ACC112 (cell line): ENCODE data around the gene VWC2L.

ENCODE experiments used
- H2AFZ ChIP-seq: fragments of 200-600 bp; sonication (generic); one replicate; pipeline ENCODE4 v1.6.0; 2017; ENCODE audit warnings: antibody characterized with exemption, low read length; ENCODE audit not compliant: unreplicated experiment
- H3K27ac ChIP-seq: fragments of 200-600 bp; sonication (generic); 2 replicates; pipeline ENCODE4 v1.5.1; 2014; ENCODE audit warnings: low read depth, mild to moderate bottlenecking, antibody characterized with exemption, low read length, moderate library complexity
- H3K27me3 ChIP-seq: fragments of 200-600 bp; sonication (generic); 2 replicates; pipeline ENCODE4 v1.6.1; 2014; ENCODE audit warnings: mild to moderate bottlenecking, antibody characterized with exemption, low read length, moderate library complexity, mixed read lengths; ENCODE audit not compliant: insufficient read depth
- H3K36me3 ChIP-seq: fragments of 200-600 bp; sonication (generic); 2 replicates; pipeline ENCODE4 v1.6.1; 2016; ENCODE audit warnings: mild to moderate bottlenecking, antibody characterized with exemption, low read length, moderate library complexity, mixed read lengths; ENCODE audit not compliant: insufficient read depth
- H3K4me1 ChIP-seq: fragments of 200-600 bp; sonication (generic); one replicate; pipeline ENCODE4 v1.6.1; 2016; ENCODE audit warnings: low read length, mixed read lengths; ENCODE audit not compliant: insufficient read depth, unreplicated experiment, control insufficient read depth
- H3K4me3 ChIP-seq: fragments of 200-600 bp; sonication (generic); 2 replicates; pipeline ENCODE4 v1.5.1; 2014; ENCODE audit warnings: mild to moderate bottlenecking, low read depth, low read length
- H3K79me2 ChIP-seq: fragments of 200-600 bp; sonication (generic); one replicate; pipeline ENCODE4 v1.6.0; 2016; ENCODE audit warnings: low read length; ENCODE audit not compliant: control insufficient read depth, unreplicated experiment, insufficient read depth

The VWC2L gene

DNA sequence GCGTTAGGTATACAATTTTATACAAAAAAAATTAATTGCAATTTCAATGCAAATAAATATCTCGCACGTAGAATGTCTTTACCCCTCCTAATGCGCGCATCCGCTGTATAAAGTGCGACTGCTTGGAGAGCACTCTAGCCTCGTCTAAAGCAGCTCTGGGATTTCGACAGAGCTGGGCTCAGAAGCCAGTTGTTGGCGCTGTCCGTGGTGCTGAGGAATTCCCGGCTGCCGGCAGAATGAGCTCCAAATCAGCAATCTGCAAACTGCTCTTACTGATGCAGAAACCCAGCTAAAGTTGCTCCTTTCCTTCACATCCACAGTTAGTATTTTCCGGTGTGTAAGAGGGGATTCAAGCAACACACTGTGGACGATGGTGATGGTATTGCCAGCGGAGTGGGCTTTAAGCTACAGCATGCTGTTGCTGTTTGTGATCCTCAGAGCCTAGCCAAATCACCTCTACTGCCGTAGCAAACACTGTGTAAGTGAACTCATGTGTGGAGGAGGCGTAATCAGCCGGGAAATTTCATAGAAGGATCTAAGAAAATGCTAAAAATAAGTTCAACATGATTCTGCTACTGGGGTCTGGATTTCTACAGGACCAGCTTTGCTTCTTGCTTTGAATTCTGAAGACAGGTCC is at the start of gene VWC2L:
VWC2L (plus strand) TSS at position 137 of the 637 bp plus-strand sequence. CDS start 3,140 bp downstream, outside the sequence.
- H2AFZ ChIP-seq, result no peak within 1 kb of the TSS
- H3K4me1 ChIP-seq, result peaks cover 2% of the 10 kb centered on the region
- H3K79me2 ChIP-seq, result no peaks in the 10 kb centered on the region
- no peaks in the 10 kb centered on the region for H3K36me3 ChIP-seq
- no peaks in the 10 kb centered on the region for H3K27me3 ChIP-seq
- H3K4me3 ChIP-seq, result peak within 1 kb of the TSS; percentile 23
- no peak within 1 kb of the TSS for H3K27ac ChIP-seq

DNA sequence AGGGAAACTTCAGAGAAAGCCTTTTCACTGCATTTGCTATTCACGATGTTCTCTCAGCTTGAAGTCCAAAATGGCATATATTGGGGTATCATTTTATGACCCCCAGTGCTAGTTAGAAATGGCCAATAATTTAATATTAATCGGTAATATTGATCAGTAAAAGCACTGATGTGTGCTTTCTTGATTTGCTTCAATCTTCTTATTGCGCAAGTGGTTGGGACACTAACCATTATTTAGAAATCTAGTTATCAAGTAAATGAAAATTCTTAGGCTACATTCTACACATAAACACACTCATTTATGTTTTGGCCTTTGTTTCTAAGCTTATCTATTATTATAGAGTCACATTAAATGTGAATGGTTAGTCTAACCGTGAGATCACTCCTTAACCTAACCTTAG is 49.7 kb upstream of the VWC2L start:
- H3K27me3 ChIP-seq, result peaks cover 3% of the 10 kb centered on the region; the same call in 1 of the 2 replicates
- H2AFZ ChIP-seq, result no peak overlapping the region
- no peak overlapping the region for H3K4me3 ChIP-seq
- no peaks in the 10 kb centered on the region for H3K79me2 ChIP-seq
- H3K4me1 ChIP-seq, result no peaks in the 10 kb centered on the region
- no peaks in the 10 kb centered on the region for H3K36me3 ChIP-seq
- H3K27ac ChIP-seq, result no peak overlapping the region

DNA sequence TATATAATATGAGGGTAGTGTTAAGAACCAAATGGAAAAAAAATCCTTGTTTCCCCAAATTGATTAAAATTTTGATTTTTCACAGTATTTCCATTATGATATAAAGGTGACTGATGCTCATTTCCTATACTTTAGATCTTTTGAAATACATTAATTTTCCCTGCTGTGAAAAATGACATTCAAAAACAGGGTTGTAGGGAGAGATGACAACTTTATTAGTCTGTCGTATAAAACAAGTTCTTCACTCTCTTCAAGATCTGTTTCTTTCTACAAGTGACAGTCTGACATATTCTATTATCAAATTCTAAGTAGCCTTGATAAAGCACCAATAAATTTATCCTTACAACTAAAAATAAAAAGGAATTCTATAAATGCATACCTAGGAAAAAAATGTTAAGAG is 45.3 kb upstream of the VWC2L start:
- Histone ChIP-seq H3K4me1 (no peaks in the 10 kb centered on the region), H3K4me3 (no peak overlapping the region), H2AFZ (no peak overlapping the region), H3K36me3 (no peaks in the 10 kb centered on the region), H3K79me2 (no peaks in the 10 kb centered on the region), H3K27me3 (peaks cover 3% of the 10 kb centered on the region; the same call in 1 of the 2 replicates), H3K27ac (no peak overlapping the region)

- Histone ChIP-seq H3K4me1 (no peaks in the 10 kb centered on the region), H3K36me3 (no peaks in the 10 kb centered on the region), H2AFZ (no peak overlapping the region), H3K79me2 (no peaks in the 10 kb centered on the region), H3K27me3 (peaks cover 3% of the 10 kb centered on the region; the same call in 1 of the 2 replicates), H3K27ac (no peak overlapping the region), H3K4me3 (no peak overlapping the region)
Observed at GRCh38 chr2:214367171-214367570, 43.7 kb upstream of the VWC2L start.

DNA sequence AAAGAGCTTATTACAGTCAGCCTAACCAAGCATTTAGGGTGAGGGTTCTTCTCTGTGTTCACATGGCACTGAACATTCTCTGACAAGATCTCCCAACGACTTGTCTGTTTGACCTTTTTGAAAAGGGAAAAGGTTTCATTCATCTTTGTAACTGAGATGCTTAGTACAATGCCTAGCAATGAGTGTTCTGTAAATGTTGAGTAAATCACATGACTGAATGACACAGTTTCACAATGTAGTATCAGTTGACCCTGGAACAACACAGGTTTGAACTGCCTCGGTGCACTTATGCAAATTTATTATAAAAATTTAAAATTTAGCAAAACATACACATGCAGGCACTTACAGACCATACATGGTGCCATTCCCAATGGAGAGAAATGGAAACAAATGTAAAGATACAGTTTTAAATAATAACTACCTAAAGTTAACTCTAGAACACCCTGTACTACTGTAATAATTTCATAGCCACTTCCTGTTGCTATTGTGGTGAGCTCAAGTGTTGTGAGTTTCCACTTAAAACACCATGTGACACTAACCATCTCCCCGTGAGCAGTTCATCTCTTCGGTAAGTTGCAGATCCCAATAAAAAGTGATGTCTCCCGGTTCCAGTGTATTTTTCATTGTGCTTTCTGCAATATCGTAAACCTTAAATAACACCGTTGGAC is 34.1 kb upstream of the VWC2L start:
- no peak overlapping the region for H3K27ac ChIP-seq
- H3K36me3 ChIP-seq, result no peaks in the 10 kb centered on the region
- H2AFZ ChIP-seq, result peak overlapping the region; percentile 24
- no peak overlapping the region for H3K4me3 ChIP-seq
- peaks cover 32% of the 10 kb centered on the region for H3K4me1 ChIP-seq
- H3K27me3 ChIP-seq, result no peaks in the 10 kb centered on the region
- no peaks in the 10 kb centered on the region for H3K79me2 ChIP-seq

- Histone ChIP-seq H3K27ac (no peak overlapping the region), H2AFZ (peak overlapping the region; percentile 24), H3K27me3 (no peaks in the 10 kb centered on the region), H3K79me2 (no peaks in the 10 kb centered on the region), H3K4me1 (peaks cover 32% of the 10 kb centered on the region), H3K36me3 (no peaks in the 10 kb centered on the region), H3K4me3 (no peak overlapping the region)
Observed at GRCh38 chr2:214377286-214377624, 33.6 kb upstream of the VWC2L start.

DNA sequence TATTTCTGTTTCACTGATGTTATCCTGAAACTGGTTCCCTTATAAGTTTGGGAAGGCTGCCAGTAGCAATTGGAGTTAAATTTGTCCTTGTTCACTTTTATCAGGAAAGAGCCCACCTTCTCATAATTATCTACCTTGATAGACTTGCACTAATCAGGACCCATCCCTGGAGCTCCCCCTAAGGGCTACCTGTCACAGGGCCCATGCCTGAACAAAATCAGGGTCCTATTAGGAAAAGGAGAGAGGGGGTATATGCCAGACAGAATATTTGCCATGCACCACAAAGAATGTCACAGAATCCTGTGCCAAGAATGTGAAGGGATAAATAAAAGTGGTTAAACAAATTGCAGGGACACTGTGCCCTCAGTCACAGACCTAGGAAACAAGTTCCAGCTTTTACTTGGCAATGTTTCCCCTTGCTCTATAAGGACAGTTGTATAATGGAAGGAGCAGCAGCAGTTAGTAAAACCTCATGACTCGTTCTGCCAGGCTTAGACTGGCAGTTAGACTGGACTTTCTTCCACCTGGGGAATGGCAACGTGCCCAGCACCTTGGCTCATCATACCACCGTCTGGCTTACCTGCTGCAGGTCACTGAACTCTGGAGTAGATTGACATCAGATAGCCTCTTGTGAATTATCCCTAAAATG is 32.3 kb upstream of the VWC2L start:
- Histone ChIP-seq H2AFZ (no peak overlapping the region), H3K4me1 (peaks cover 32% of the 10 kb centered on the region), H3K4me3 (no peak overlapping the region), H3K27me3 (no peaks in the 10 kb centered on the region), H3K27ac (no peak overlapping the region), H3K79me2 (no peaks in the 10 kb centered on the region), H3K36me3 (no peaks in the 10 kb centered on the region)

DNA sequence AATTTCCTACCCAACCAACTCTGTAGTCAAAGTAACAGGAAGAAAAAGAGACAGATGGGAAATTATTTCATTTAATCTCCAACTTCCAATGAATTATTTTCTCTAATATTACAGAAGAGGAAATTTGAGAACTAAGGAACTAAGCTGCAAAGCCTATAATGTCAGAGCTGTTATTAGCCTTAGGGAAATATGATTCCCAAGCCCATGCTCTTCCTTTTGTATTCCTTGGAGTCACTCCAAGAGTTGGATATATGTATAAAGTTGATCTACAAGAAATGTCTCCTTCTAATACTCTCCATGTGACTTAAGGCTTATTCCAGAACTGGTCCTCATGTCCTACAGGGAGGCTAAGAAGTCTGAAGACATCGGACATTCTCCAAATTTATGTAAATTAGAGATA is 31.6 kb upstream of the VWC2L start:
- H3K79me2 ChIP-seq, result no peaks in the 10 kb centered on the region
- no peak overlapping the region for H3K4me3 ChIP-seq
- H2AFZ ChIP-seq, result no peak overlapping the region
- peaks cover 32% of the 10 kb centered on the region for H3K4me1 ChIP-seq
- H3K27ac ChIP-seq, result no peak overlapping the region
- H3K36me3 ChIP-seq, result no peaks in the 10 kb centered on the region
- no peaks in the 10 kb centered on the region for H3K27me3 ChIP-seq

DNA sequence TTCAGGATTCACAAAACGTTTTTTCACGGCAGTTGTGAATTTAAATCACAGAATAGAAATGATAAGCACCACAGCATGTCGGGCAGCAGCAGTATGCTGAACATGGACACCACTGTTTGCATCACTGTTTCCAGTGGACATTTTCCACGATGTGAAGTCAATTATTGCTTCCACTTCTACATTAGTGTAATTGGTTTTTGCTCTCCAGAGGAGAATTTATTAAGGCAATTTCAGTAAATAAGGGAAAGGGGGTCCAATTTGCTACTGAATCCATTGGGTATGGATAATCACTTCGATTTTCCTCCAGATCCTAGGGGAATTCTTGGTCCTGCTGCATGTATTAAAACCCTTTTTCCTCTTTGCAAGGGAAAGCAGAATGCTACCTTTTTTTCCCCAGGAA is 30.2 kb upstream of the VWC2L start:
- Histone ChIP-seq H3K79me2 (no peaks in the 10 kb centered on the region), H3K27me3 (no peaks in the 10 kb centered on the region), H3K4me3 (no peak overlapping the region), H2AFZ (no peak overlapping the region), H3K4me1 (peaks cover 32% of the 10 kb centered on the region), H3K36me3 (no peaks in the 10 kb centered on the region), H3K27ac (no peak overlapping the region)

DNA sequence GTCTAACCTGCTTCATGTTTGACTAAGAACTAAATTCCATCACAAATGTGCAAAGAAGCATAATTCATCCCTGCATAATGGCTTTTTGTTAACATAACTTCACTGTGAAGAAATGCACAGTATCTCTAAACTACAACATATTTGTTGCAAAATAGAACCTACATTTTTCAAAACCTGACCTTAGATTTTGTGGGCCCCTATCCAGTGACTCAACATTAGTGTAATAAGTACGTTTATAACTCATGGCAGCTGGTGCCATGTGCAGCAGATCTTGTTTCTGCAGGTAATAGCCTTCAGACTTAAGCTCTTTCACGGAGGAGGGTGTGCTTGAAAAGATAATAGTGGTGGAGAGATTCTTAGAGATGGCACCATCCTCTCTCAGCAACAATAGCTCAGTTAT is 28.6 kb upstream of the VWC2L start:
- Histone ChIP-seq H3K79me2 (no peaks in the 10 kb centered on the region), H3K36me3 (no peaks in the 10 kb centered on the region), H3K4me3 (no peak overlapping the region), H2AFZ (no peak overlapping the region), H3K27me3 (no peaks in the 10 kb centered on the region), H3K4me1 (peaks cover 23% of the 10 kb centered on the region), H3K27ac (no peak overlapping the region)

DNA sequence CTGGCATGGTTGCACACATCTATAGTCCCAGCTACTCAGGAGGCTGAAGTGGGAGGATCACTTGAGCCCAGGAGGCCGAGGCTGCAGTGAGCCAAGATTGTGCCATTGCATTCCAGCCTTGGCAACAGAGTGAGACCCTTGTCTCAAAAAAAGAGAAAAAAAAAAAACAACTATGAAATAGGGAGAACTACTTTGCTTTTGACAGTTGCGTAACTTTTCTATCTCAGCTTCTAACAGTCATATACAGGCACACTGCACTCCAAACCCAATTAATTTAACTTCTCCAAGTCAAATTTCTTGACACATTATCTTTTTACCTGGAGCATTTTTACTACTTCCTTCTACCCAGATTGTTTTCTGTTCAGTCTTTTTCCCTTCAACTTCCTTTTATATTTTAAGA is 24.1 kb upstream of the VWC2L start:
- Histone ChIP-seq H3K36me3 (no peaks in the 10 kb centered on the region), H3K4me3 (no peak overlapping the region), H2AFZ (no peak overlapping the region), H3K79me2 (no peaks in the 10 kb centered on the region), H3K4me1 (no peaks in the 10 kb centered on the region), H3K27me3 (no peaks in the 10 kb centered on the region), H3K27ac (no peak overlapping the region)
